Measurements from ENCODE around the gene LMAN1.

LMAN1 gene, protein sequence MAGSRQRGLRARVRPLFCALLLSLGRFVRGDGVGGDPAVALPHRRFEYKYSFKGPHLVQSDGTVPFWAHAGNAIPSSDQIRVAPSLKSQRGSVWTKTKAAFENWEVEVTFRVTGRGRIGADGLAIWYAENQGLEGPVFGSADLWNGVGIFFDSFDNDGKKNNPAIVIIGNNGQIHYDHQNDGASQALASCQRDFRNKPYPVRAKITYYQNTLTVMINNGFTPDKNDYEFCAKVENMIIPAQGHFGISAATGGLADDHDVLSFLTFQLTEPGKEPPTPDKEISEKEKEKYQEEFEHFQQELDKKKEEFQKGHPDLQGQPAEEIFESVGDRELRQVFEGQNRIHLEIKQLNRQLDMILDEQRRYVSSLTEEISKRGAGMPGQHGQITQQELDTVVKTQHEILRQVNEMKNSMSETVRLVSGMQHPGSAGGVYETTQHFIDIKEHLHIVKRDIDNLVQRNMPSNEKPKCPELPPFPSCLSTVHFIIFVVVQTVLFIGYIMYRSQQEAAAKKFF

DNA sequence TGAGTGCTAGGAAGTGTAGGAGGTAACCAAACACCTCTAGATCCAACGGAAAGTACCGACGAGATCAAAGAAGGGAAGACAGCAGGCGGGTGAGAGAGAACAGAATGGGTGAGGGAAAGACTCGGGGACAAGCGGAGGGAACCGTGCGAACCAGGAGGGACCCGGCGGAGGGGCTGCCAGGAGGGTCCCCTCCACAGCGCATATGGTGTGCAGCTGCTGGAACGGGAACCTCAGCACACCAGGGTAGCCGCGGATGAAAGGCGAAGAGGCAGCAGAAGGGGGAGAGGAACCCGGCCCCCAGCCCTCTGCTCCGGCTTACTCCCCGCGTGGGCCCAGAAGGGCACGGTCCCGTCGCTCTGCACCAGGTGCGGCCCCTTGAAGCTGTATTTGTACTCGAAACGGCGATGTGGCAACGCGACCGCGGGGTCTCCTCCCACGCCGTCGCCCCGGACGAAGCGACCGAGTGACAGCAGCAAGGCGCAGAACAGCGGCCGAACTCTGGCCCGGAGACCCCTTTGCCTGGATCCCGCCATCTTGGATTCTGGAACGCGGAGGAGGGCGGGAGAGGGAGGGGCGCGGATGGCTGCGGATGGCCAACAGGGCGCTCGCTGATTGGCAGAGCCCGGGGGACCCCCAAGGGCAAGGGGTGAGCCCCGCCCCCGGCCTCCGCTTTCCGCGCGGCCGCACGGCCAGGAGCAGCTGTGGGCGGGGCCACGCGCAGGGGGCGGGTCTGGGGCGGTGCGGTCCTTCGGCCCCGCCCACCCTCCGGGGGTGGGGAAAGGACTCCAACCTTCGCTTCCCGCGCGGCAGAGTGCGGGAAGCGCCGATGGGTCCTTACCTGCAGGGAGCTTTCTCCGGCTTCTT lies at the start of gene LMAN1:
LMAN1 (minus strand) TSS at position 554 of the 864 bp plus-strand sequence; CDS start at position 533, 21 bp downstream.
- peak; percentile 73 for DNase-seq (ENCODE audit: low spot score)

DNA sequence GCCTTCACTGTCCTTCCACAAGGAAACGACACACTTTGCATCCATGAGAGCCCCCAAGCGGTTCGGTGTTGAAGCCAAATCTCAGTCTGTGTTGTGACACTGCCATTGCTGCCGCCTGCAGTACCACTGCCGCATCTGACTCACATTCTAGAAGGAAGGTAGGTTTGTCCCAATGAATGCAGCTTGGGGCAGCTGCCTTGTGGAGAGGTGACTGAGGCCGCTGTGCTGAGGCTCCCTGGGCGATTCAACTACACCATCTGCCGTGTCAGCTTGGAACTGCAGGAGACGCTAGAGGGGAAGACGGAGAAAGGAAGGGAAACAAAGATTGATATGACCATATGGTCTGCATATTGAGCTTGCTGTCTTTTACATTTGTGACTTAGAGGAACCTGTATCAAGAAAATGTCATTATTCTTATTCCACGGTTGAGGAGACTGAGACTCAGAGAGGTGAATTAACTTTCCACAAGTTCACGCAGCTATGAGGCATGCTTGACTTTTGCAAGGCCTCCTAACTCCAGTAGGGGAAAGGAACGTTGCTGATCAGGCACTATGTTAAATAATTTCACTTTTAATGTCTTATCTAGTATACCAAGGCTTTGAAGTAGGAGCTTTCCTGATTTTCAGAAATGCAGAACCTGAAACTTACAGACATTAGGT lies 43.5 kb upstream of the LMAN1 start:
- DNase-seq (ENCODE audit: low spot score) = peak; percentile 62

DNA sequence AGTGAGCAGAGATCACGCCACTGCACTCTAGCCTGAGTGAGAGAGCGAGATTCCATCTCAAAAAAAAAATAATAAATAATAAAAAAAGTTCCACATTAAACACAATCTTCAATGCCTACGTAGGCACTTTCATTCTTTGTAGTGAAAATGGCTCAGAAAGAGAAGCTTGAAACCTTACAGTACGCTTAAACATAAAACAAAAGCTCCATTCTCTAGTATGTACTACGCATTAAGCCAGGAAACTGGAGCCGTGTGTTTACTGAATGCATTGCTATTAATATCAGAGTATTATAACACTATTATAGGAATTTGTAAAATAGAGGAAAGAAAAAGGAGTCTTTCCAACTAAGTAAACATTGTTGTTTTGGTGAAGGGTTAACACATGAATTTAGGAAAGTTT lies 41.3 kb upstream of the LMAN1 start:
- no peak for DNase-seq (ENCODE audit: low spot score)

DNA sequence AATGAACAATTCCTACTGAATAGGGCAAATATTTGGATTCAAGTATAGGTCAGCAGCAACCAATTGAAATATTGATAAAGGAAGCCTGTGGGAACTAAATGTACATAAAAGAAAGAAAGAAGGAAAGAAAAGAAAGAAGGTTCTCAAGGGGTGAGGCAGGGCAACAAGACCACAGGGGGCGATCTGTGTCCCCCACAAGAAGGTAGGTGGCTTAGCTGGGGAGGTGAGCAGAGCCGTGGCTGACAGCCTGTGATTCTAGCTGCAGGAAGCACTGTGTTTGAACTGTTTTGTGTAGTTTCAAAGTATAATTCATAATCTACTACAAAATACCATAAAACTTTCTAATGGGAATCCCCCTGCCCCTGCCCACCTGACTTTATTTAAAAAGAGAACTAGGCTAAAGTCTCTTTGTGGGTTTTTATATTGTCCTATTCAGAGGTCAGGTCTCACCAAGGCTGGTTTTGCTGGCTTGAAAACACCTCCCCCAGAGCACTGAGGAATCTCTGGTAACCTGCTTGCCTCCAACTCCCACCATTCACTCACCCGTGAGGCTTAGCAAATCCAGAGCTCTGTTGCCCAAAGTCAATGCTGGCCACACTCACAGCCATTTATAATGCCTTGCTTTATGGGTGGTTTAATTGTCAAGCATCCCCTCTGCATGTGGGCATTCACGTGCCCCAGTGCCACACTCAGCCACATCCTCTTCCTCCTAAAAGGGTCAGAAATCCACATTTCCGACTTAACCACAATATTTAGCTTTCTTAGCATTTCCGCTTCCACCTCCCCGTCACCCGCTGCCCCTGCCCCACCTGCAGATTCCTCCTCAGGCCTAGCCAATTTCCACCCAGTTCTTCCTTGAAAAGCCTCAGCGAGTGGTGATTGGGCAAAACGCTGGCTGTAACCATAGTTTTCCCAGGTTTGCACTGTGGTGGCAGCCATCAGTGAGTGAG lies 36.4 kb upstream of the LMAN1 start:
- no peak for DNase-seq (ENCODE audit: low spot score)

DNA sequence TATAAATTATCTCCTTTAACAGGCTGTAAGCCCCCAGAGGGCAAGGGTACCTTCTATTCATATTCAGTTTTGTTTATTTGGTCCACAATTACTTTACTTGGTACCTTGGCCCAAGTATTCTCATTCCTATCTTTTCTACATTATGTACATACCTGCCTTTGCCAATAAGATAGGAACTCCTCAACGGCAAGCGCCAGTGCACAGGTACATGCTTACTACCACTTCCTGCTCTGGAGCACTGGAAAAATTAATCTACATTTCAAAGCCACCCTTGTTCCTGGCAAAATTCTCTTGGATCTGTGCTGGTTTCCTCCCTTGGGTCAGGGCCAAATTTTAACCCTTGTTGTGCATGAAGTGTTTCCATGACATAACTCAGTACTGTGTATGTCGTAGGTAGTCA lies 34.3 kb upstream of the LMAN1 start:
- no peak for DNase-seq (ENCODE audit: low spot score)

DNA sequence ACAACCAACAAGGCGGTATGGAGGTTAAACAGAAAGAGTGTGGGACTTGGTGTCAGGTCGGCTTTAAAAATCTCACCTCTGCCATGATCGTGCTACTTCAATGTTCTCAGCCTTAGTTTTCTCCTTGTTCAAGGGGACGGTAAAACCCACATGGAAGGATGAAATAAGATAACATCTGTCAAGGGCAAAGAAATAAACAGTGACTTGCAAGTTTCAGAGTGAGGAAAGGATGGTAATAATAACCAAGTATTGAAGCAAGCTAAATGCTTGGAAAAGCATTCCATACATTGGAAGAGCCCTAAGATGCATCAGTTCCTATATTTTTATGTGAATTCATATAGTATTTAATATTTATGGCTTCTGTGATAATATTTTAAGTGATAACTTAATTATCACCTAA lies 29.8 kb upstream of the LMAN1 start:
- no peak for DNase-seq (ENCODE audit: low spot score)

DNA sequence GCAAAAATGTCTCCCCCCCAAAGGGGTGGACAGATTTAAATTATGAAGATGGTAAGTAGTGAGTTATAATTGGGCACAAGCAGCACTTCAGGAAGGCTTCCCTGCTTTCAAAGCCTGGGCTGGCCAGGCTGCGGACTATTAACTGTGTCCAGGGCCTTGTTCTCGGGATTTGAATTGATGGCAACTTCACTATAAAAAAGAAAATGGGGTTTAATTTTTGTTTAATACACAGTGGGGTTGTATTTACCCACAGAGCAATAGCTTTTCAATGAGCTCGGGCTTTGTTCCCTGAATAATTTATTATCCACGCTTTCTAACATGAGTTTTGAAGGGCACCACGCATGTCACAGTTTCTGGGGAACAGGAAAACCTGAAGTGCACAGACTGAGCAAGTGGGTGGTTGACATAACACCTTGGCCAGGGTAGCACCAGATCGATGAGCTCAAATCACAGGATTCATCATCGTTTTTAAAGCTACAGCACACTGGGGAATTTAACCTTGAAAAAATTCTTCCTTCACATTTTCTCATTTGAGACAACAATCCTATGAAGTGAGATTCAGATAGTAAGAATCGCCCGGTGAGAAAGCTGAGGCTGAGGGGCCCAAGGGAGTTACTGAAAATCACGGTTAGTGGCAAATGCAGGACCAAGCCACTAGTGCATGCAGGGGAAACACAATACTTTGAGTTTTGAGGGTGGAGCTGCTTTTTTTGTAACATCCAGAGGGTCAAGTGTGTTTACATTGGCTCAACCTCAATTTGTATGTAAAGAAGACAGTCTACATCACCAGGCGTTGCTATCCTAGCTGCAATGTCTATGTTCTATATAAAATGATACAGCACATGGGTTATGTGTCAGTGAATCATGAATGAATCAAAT lies 28.9 kb upstream of the LMAN1 start:
- no peak for DNase-seq (ENCODE audit: low spot score)

DNA sequence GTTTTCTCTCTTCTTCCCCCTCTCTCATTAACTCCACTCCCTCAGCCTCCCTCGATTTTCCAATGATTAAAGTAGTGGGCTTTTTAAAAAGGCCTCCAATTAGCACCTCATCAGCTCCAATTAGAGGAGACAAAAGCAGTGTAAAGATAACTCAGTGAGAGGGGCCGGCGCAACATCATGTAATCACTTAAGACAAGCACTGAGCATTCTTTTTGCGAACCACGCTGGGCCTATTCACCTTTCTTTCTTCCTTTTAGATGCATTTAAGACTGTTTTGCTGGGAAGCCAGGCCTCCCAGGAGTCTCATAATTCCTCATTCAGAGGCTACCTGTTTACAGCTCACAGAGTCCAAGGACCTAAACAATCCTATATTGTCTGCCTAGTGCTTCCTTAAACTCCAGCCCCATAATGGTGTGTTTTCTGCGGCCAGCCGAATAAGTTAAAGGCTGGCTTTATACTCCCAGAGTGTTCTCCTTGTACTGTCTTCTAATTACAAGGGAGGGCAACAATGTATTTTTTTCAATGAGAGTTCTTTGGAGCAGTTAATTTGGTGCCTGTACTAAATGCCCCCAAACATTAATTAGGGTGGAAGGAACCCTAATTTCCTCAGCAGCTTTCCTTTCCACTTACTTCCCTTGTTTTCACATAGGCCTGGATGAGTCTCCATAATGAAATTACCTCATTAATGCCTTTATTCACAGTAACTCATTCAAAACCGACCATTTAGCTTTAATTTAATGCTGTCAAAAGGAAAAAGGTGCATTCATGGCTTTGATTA lies 28.0 kb upstream of the LMAN1 start:
- no peak for DNase-seq (ENCODE audit: low spot score)

DNA sequence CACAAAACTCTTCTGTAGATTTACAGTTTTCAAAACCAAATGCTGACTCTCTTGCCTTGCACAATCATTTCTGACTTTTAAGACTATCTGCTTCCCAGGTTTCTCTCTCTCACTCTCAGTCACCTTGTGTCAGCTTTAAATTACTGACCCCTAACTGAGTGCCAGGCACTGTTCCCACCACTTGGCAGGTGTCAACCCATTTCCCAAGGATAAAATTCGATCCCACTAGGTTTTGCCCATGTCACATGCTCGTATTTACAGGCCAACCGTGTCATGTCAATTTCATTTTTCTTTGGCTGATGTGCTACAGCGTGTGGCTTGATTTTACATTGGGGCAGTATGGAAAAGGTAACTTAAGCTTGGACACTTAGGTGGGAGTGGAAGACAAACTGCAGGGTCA lies 26.1 kb upstream of the LMAN1 start:
- DNase-seq (ENCODE audit: low spot score) = no peak

DNA sequence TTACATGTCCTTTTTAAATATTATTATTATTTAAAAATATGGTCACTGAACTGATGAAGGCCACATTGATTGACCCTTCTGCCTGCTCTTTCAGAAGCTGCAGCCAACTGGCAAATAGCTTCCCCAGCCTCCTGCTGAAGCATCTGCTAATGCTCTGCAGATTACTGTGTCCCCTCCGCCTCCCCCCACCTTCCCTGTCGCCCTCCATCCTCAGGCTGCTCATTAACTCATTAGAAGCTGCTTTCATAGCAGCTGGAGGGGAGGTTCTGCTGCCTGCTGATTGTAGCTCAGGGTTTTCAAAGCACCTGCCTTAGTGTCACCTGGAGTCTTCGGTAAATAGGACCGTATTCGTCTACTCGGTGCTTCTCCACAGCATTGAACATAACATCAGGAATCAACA lies 24.8 kb upstream of the LMAN1 start:
- DNase-seq (ENCODE audit: low spot score) = no peak

DNA sequence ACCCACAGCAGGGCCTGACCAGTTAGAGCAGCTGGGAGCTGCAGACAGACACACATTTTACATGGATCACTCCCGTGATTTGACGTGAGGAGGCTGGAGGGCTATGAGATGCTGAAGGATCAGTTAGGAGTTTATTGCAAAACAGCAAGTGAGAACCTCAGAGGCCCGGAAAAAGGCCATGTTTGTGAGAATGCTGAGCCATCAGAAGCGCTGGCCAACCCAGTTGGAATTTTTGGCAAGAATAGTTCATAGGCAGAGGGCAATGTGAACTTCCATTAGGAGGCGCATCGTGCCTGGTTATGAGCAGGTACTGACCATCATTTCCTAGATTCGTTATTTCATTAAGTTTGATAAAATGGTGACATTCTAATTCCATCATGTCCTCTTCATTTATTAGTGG lies 23.3 kb upstream of the LMAN1 start:
- DNase-seq (ENCODE audit: low spot score) = no peak

DNA sequence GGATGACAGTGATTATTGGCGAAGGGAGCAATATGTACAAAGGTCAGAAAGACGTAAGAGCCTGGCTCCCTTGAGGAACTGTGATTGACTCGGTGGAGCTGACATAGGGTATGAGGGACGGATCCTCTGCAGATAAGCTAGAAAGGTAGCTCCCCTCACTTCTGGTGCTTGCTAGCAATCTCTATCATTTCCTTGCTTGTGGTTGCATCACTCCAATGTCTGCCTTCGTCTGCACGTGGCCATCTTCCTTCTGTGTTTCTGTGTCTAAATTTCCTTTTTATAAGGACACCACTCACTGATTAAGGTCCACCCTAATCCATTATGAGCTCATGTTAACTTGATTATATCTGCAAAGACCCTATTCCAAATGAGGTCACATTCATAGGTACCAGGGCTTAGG lies 22.9 kb upstream of the LMAN1 start:
- DNase-seq (ENCODE audit: low spot score) = no peak

DNA sequence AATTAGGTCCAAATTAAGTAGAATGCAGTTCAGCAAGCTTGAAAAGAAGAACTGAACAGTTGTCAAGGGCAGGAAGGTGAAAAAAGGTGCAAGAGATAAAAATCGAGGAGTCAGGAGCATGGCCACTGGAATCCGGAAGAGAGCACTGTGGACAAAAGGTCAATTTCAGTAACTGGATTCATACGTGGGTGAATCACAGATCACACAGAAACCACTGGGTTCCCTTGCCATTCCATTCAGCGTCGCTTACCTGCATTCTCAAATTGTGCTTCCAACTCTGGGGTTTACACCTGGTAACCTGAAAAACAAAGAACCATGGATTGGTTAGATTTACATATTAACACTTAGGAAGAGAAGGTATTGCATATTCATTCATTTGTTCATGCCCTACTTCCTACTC lies 21.6 kb upstream of the LMAN1 start:
- DNase-seq (ENCODE audit: low spot score) = no peak

DNA sequence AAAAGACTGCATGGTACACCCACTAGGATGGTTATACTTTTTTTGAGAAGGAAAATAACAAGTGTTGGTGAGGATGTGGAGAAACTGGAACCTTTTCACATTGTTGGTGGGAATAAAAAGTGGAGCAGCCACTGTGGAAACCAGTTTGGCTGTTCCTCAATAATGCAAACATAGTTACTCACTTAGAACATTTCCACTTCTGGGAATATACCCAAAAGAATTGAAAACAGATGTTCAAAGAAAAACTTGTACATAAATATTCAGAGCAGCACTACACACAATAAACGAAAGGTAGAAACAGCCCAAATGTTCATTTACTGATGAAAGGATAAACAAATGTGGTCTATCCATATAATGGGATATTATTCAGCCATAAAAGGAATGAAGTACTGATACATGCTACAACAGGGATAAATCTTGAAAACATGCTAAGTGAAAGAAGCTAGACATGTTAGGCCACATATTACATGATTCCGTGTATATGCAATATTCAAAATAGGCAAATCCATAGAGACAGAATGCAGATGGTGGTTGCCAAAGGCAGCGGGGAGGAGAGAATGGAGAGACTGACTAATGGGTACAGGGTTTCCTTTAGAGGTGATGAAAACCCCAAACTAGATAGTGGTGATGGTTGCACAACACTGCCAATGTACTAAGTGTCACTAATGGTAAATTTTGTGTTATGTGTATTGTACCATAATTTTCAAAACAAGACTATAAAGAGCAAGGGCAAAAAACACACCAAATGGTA lies 20.9 kb upstream of the LMAN1 start:
- DNase-seq (ENCODE audit: low spot score) = no peak

DNA sequence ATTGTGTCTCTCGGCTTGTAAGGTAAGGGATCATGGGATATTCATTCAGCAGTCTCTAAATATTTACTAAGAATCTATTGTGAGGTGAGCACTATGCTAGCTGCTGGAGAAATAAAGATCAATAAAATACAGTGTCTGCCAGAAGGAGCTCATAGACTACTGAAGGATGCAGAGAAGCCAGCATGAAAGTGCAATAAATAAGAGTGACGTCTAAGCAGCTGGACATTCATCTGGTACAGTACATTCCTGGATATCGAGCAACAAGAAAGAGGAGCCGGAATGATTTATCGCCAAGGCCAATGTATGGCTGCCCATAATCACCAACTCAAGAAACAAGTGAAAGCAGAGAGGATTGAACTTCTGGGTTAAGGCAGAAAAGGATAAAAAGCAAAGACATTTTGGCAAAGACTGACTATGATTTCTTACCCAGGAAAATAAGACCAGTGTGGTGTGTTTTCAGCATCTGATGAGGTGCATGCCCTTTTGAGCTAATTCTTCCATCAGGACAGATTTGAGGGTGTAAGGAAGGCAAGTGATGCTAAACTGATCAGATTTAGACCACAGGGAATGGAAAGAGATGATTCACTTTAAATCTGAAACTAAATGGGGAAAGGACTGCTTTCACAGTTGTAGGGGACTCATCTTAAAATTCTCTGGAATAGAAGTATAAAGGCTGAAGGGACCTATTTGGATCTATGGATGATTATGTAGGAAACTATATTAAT lies 18.7 kb upstream of the LMAN1 start:
- no peak for DNase-seq (ENCODE audit: low spot score)

DNA sequence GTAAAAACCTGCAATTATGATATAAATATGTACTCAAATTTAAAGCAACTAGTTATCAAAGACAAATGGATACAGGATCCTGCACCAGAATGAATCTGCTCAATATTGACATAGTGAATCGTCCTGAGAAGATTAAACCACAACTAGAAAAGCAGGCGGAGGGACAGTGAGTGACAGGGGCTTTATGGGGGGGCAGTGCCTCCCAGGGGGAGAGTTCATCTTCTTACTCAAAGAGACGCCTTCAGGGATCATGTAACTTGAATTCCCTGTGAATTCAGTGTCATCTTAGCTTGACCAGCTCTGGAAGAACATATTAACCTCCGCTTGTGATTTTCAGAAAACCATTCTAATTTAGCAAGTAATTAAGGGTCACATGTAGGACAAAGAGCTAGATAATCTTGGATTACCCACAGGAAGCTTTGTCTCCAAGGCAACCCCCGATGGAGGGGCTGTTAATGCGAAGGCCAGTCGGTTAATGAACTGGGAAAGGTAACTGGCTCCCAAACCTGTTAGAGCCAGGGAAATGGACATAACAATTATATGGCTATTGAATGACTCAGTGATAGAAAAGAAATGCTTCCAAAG lies 17.4 kb upstream of the LMAN1 start:
- DNase-seq (ENCODE audit: low spot score) = no peak

DNA sequence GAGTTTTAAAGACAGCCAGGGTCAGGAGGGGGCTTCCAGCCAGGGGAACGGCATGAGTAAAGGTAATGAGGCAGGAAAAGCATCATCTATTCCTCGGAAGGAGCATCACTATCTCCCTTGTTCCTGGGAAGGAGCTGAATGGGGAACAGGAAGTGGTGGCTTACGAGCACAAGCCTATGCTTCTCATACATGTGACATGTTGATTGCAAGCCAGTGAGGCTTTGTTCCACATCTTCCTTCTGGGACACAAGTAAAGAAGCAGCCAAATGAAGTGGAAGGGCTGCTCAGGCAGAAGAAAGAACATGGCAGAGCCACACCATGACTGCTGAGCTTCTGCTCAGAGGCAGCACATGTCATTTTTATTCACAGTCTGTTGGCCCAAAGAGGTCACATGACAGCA lies 15.1 kb upstream of the LMAN1 start:
- no peak for DNase-seq (ENCODE audit: low spot score)

DNA sequence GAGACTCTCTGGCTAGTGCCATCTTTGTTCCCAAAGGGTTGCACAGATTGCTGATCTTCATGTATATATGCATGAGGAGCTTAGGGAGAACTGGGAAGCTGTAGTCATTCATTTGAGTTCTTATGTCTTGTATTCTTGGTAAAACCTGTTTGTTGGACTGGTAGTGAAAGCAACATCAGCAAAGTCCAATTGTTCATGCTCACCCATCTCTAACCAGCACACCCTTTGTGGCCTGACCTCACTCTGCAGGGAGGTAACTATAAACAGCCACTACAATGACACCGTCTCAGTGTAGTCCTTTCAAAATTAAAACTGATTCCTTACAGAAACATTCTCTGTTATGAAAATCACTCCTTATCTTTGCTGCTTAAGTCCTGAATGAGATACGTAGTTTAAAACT lies 13.9 kb upstream of the LMAN1 start:
- no peak for DNase-seq (ENCODE audit: low spot score)

All from HuH-7.5 (cell line).